ENCODE results near the gene IL33.
A peak's percentile ranks its signal among the peaks of the same experiment; 100 is the strongest.

Gene IL33

DNA sequence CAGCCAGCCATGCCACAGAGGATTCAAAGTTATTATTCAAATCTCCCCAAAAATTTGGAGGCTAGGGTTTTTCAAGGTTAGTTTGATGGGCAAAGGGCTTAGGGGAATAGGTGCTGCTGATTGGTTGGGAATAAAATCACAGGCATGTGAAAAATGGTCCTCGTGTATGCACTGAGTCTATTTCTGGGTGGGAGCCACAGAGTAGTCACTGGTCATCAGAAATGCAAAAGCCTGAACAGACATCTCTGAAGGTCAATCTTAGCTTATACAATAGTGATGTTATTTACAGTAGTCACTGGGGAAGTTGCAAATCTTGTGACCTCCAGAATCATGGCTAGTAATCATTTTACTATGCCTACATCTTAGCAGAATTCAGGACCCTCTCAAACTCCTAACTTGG is 1.3 kb downstream of the IL33 start:
- DNase-seq (ENCODE audit: low read depth): no peak

DNA sequence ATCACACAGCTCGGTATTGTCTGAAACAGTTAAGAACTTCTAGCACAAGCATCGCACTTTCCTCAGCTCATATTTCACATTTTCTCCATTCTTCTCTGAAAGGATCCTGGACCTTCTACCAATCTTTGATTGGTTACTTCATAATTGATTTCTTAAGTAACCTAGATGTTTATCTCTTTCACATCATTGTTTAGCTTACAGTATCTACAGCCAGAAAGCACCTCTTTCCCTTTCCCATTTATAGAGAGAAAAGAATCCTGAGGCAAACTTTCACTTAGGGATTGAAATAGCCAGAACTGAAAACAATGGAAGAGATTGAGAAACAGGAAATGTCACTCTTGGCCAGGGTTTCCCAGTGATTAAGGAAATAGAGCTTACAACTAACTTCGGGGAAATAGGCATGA is 2.5 kb downstream of the IL33 start:
- no peak for DNase-seq (ENCODE audit: low read depth)

DNA sequence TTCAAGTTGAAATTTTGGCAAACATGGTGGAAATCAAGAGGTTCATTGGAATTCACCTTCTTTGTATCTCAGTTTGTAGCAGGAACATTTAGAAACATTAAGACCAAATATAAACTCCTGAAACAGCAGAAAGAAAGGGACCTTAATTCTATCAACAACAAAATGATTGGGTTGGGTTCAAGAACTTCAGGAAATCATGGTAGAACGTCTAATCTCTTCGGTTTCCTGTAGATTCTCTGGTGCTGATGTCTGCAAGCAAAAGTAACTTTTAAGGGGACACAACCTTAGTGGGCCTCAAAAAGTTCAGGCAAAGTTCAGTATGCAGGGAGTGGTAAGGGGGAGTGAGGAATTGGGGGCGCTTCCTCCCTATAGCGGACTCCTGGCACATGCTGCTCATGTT is 3.4 kb downstream of the IL33 start:
- no peak for DNase-seq (ENCODE audit: low read depth)

DNA sequence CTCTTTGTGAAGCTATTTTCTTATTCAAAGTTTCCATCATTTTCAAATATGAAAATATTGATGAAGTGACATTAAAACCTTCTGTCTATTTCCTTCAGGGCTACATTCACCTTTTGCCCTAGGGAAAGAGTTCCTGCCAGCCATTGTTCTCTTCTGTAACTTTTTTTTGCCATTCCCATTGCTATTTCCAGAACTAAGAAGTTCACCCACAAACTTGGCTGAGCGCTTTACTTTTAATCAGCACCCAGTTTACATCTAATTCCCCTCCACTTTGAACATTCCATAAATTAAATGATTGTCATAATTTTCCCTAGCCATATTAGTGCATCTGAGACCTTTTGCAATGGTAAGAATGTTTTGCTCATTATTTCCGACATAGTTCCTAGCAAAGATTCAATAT is 4.4 kb downstream of the IL33 start:
- no peak for DNase-seq (ENCODE audit: low read depth)

DNA sequence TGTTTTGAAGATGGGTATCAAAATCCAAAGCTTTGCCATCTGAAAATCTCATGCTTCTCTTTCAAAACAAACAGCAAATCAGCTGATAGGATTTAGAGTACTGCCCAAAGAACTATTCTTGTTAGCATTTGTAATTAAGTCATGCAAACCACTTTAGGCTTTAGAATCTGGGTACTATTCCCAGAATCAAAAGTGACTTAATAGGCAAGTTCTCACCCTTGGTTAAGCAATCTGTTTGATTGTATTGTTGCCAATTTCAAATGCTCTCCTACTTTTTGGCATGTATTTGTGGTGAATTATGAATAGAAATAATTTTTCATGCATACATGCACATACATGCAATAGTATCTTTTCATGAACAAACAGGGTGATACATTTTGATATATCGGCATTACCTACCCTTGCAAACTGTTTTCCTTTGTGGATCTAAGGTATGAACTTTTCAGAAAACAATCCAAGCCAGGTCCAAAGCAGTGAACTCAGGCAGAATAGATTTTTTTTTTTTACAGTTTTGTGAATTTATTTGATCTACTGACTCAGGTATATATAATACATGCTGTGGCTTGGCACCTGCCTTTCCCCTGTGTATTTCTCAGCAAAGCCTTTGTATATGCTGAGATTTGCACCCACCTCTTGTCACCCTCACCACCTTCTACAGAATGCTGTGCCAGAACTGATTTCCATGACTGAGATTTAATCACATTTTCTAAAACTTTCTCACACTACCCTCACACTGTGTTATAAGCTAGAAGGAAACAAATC is 9.0 kb downstream of the IL33 start:
- no peak for DNase-seq (ENCODE audit: low read depth)

DNA sequence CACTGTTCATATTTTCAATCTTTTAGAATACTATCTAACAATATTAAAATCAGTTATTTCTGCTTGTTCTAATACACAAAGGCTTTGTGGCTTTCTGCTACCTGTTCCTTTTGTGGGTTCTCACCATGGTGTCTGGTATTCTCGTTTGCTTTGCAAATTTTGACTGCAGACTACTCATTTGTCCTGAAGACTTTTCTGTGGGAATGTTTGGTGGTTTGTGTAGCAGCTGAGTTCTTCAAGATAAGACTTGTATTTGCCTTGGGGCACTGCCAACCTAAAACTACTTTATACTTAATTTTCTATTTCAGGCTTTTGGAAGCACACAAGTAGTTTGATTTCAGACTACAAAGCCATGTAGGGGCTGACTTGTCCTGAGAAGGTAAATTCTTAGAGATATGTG is 11.1 kb downstream of the IL33 start:
- DNase-seq (ENCODE audit: low read depth): peak; percentile 45

DNA sequence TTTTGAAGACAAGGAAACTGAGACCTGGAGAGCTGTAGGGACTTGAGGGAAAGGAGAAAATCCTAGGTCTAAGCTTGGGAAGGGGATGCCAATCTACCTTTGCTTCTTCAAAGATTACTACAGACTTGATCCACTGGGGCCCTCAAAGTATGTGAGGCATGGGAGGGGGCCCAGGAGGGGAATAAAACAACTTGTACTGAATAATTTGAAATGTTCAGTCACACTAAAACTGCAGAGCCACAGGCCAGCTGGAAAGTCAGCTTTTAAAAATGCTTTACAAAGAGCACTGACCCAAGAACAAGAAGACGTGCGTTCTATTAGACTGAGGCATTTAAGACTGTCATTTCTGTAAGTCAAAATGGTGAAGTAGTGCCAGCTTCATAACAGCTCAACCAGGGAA is 13.6 kb downstream of the IL33 start:
- DNase-seq (ENCODE audit: low read depth): no peak

GRCh38 chr9:6229619-6230018 is 14.0 kb downstream of the IL33 start:
- no peak for DNase-seq (ENCODE audit: low read depth)

- DNase-seq (ENCODE audit: low read depth): no peak
These were observed 14.6 kb downstream of the IL33 start for GRCh38 chr9:6230037-6230780.

DNA sequence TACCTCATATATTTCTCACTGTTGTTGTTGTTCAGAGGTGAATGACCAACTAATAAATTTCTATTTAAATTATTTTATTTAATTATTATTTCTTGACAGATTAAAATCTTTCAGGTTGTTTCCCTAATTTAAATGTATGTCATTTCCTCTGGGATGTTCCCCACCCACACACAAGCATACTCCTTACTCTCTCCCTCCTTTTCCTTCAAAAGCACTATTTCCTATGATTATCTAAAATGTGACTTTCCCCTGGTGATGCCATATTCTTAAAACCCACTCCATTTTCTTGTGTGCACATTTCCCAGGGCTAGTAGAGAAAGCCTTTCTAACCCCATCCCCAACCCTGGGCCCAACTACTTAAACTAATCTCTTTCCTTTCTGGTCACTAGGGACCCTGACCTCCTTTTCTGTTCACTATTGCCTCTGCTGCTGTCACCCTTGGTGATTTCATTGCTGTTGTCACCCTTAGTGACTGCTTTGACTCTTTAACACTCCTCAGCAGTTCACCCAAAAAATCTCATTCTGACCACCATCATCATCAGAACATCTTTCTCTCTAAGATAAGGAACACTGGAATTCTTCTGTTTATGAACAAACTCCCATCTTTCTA is 16.8 kb downstream of the IL33 start:
- no peak for DNase-seq (ENCODE audit: low read depth)

DNA sequence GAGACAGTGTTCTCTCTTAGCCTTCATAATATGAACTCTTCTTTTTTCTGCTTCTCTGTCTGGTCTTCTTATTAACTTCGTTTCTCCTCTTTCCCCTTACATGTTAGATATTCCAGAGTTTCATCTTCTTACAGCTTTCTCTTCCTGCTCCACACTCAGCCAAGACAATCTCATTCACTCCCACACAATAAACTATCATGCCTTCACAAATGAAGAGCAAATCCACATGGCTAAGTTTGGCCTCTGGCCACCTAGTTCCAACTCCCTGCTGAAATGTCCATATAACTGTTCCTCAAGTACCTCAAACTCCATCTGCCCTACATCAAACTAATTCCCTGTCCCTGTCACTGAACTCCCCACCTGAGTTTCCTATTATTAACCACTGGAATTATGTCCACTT is 18.4 kb downstream of the IL33 start:
- no peak for DNase-seq (ENCODE audit: low read depth)

DNA sequence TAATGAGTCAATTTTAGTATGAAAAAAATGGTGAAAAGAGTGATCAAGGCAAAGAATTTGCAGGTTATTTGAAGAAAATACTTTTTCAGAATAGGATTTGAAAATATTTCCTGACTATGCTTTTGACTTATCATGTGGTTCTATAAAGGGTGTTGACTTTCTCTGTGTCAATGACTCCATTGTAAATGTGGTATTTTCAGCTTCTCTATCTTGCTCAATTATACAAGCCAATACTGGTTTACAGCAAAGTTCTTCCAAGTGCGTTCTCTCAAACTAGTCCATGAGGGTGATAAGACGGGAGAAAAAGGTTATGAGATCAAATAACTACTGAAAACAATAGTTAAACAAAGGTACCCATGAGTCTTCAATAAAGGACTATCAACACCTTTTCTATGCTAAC is 21.7 kb downstream of the IL33 start:
- DNase-seq (ENCODE audit: low read depth): no peak

GRCh38 chr9:6239048-6239461 is 23.4 kb downstream of the IL33 start:
- no peak for DNase-seq (ENCODE audit: low read depth)

DNA sequence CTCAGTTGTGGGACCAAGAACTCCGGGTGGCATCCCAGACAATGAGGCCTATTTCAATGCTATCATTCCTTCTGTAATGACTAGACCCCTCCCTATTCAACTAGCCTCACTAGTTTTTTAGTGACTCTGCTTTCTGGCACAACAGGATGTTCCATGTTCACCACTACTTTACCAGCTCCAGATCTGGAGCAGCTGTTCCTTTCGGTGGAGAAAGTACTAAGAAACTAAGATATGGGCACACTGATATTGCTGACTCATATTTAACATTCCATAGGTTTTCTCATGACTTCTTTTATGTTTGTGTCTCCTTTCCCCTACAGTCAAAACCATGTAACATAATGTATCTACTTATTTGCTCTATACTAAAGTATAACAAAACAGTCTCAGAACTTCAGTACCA is 24.1 kb downstream of the IL33 start:
- DNase-seq (ENCODE audit: low read depth): no peak

DNA sequence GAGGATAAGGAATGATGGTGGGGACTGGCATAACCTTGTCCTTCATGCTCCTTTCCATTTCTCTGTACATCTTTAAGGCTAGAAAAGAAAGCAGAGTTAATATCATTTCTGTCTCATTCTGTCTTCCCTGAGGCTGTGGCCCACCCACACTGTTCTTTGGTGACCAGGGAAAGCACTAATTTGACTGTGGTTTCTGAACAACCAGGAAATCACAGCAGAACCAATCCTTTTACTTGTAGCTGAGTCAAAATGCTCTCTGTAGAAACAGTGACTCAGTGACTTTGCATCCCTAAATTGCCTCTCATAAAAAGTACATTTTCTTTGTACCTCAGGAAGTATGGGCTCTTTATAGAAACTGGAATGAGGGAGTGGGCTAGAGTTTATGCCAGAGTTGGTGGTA is 28.1 kb downstream of the IL33 start:
- no peak for DNase-seq (ENCODE audit: low read depth)

DNA sequence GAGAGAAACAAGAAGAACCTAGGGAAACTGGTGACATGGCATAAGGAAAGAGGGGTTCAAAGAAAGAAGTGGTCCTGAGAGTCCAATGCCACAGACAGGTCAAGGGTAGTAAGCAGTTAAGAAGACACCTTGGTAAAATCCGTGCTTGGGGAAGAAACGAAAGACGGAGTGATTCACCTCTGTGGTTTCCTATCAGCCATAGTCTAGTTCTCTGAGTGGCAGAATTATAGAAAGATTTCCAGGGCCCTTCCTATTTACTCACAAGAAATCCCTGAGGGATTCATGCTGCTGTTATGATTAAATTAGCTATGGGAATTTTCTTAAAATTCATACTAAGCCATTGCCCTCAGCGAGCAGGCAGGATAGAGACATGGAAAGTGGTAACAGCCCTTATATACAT is 31.7 kb downstream of the IL33 start:
- no peak for DNase-seq (ENCODE audit: low read depth)

- DNase-seq (ENCODE audit: low read depth): no peak
These were observed 53.3 kb downstream of the IL33 start for GRCh38 chr9:6268826-6269397.

DNA sequence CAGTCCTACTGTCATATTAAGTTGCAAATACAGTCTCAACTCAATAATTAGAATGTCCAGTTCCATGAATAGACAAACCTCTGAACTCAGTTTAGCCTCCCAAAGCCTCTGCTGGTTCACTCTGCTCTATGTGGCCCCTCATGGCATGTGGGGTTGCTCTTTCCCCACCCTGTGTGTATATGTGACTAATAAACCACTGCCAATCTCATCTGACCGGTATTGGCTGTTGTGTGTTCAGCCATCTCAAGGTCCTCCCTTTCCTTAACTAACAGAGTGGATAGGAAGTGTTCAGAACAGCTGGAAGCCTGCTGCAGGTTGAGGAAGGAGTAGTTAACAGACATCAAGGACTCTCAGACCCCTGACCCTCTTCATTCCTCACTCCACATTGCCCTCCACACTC is 55.3 kb downstream of the IL33 start:
- DNase-seq (ENCODE audit: low read depth): no peak

DNA sequence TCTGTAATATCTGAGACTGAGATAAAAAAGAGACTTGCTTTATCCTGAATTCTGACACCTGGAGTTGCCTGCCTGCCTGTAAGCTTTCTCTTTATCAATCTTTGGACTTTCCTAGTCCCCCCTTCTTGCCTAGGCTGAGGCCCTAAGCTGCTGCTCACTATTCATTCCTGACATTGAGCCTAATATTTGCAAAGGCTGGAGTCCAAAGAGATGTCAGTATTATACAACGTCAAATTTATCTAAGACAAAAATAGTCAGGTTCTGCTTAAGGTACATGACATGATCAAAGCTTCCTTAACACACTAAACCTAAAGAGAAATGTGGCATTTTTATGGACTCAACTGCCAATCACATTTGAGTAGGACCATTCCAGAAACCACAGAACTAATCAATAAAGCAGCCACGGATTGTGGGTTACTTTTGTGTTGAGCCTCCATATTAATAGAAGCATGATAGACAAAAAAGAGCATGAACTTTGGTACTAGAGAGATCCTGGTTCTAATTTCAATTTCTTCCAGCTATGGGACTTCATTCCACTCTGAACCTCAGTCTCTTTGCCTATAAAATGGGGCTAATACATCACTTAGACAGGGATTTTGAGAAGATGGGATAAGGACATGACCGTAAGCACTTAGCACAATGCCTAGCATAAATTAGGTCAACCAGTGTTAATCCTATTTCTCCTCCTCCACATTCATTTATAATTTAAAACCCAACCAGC is 56.1 kb downstream of the IL33 start:
- DNase-seq (ENCODE audit: low read depth): no peak

DNA sequence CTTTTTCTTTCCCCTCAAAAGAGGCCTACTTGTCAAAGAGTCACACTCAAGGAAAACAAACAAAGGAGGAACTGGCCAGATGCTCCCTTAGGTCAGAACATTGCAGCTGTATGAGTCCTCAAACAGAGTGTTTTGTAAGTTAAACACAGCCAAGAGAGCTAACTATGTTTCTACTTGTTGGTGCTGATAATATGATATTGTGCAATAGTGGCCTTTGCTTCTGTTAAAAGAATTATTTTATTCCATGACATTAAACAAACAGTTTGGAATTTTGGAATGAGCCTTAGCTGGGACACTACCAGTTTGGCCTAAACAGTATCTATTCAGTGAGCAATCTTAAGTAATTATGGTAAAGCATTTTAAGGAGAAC is 56.6 kb downstream of the IL33 start:
- peak; percentile 71 for DNase-seq (ENCODE audit: low read depth)

- no peak for DNase-seq (ENCODE audit: low read depth)
These were observed 61.8 kb downstream of the IL33 start for GRCh38 chr9:6277417-6277816.

DNA sequence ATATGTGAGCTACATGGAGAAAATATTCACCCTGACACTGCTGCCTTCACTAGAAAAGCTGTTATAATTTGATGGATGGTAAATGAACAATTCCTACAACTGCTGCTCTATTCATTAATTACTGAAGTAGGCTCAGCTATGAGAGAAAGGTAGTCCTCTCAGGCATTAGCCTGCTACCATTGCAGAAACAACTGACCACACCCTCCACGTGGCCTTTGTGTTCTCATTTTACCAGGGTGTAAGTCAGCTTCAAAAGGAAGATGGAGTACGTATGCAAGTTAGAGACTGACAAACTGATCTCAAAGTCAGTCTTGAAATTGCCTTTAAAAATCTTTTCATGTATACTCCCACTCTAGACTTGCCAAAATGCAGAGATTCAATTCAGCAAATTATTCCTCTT is 86.3 kb downstream of the IL33 start:
- DNase-seq (ENCODE audit: low read depth): no peak

Data from non-pigmented ciliary epithelial cell (primary cell).